Chondrocyte (in vitro differentiated cells): Measurements from ENCODE around the gene KAZN. TPM values are rescaled to one million over a fixed set of nuclear protein-coding genes. Genes with fewer than 3 reads are reported as not detected.

ENCODE experiments used
- DNase-seq: peaks from one replicate; pipeline ENCODE4 v3.0.0; 2021; ENCODE audit warnings: mixed read lengths, low spot score
- H3K27ac Mint-ChIP-seq: one replicate; pipeline ENCODE4 v1.8.0; 2021; ENCODE audit warnings: mild to moderate bottlenecking, moderate library complexity, mixed read lengths; ENCODE audit not compliant: unreplicated experiment
- H3K27me3 Mint-ChIP-seq: 2 replicates; pipeline ENCODE4 v1.8.0; 2021; ENCODE audit warnings: low read depth, mixed read lengths
- H3K36me3 Mint-ChIP-seq: 2 replicates; pipeline ENCODE4 v1.8.0; 2021; ENCODE audit warnings: low read depth, mixed read lengths
- H3K4me1 Mint-ChIP-seq: 2 replicates; pipeline ENCODE4 v1.8.0; 2021; ENCODE audit warnings: low read depth, mild to moderate bottlenecking, mixed read lengths
- H3K4me3 Mint-ChIP-seq: one replicate; pipeline ENCODE4 v1.8.0; 2021; ENCODE audit warnings: mild to moderate bottlenecking, moderate library complexity, mixed read lengths; ENCODE audit not compliant: unreplicated experiment
- H3K9me3 Mint-ChIP-seq: 2 replicates; pipeline ENCODE4 v1.8.0; 2021; ENCODE audit warnings: low read depth, mixed read lengths
- CTCF ChIP-seq: fragments of 200-600 bp; sonication (generic); IDR thresholded peaks from 2 replicates; pipeline ENCODE4 v1.5.0; 2021; ENCODE audit warnings: antibody characterized with exemption, mild to moderate bottlenecking, moderate library complexity
- total RNA-seq: library from RNA; stranded (reverse); gene quantifications from 3 replicates; pipeline ENCODE4 v1.2.1, GENCODE V29; 2021

KAZN gene
- total RNA-seq, 1 donor from 2014 or later, result 29.6 TPM

- no peak for DNase-seq
- H3K4me3 Mint-ChIP-seq, result no peak overlapping the region
- H3K9me3 Mint-ChIP-seq, result peaks cover 6% of the 10 kb centered on the region
- no peaks in the 10 kb centered on the region for H3K36me3 Mint-ChIP-seq
- no peak overlapping the region for H3K27ac Mint-ChIP-seq
- no peak for TF ChIP-seq CTCF
- H3K27me3 Mint-ChIP-seq, result no peaks in the 10 kb centered on the region
- H3K4me1 Mint-ChIP-seq, result peaks cover 17% of the 10 kb centered on the region
Measured at GRCh38 chr1:15011661-15012060, 413.2 kb downstream of the KAZN start.

- Mint-ChIP-seq H3K27ac (no peak overlapping the region), H3K9me3 (peaks cover 6% of the 10 kb centered on the region), H3K36me3 (no peaks in the 10 kb centered on the region), H3K27me3 (no peaks in the 10 kb centered on the region), H3K4me3 (no peak overlapping the region), H3K4me1 (peaks cover 14% of the 10 kb centered on the region)
- no peak for TF ChIP-seq CTCF
- DNase-seq, result no peak
Measured at GRCh38 chr1:15012822-15013221, 414.3 kb downstream of the KAZN start.

- no peak overlapping the region for H3K4me3 Mint-ChIP-seq
- H3K36me3 Mint-ChIP-seq, result no peaks in the 10 kb centered on the region
Measured at GRCh38 chr1:15013767-15014166, 415.3 kb downstream of the KAZN start.

GRCh38 chr1:15014516-15014915, 416.0 kb downstream of the KAZN start:
- H3K27me3 Mint-ChIP-seq, result no peaks in the 10 kb centered on the region
- peak overlapping the region; percentile 23 for H3K27ac Mint-ChIP-seq

More at GRCh38 chr1:15013767-15014166, 415.3 kb downstream of the KAZN start:
- H3K9me3 Mint-ChIP-seq, result peaks cover 6% of the 10 kb centered on the region
- TF ChIP-seq CTCF, result no peak
- no peaks in the 10 kb centered on the region for H3K27me3 Mint-ChIP-seq
- no peak overlapping the region for H3K27ac Mint-ChIP-seq
- DNase-seq, result no peak
- peaks cover 5% of the 10 kb centered on the region for H3K4me1 Mint-ChIP-seq

GRCh38 chr1:15016001-15016400, 417.5 kb downstream of the KAZN start:
- TF ChIP-seq CTCF, result no peak
- Mint-ChIP-seq H3K9me3 (no peaks in the 10 kb centered on the region), H3K27ac (peak overlapping the region; percentile 60), H3K36me3 (no peaks in the 10 kb centered on the region), H3K4me1 (peaks cover 2% of the 10 kb centered on the region), H3K27me3 (no peaks in the 10 kb centered on the region), H3K4me3 (no peak overlapping the region)
- DNase-seq, result no peak

More at GRCh38 chr1:15014516-15014915, 416.0 kb downstream of the KAZN start:
- no peak for DNase-seq
- TF ChIP-seq CTCF, result no peak
- Mint-ChIP-seq H3K9me3 (peaks cover 6% of the 10 kb centered on the region), H3K36me3 (no peaks in the 10 kb centered on the region), H3K4me1 (no peaks in the 10 kb centered on the region), H3K4me3 (no peak overlapping the region)
